Mucosa of descending colon (tissue), 3 donors: ENCODE results near the gene SHB. TPM values are rescaled to one million over a fixed set of nuclear protein-coding genes. Genes with fewer than 3 reads are reported as not detected.
"Not testable (repeated sequence)": the region's sequence is repeated elsewhere in the genome, so short reads cannot be mapped to it uniquely, and the experiment has no call there.

Experiments used
- ATAC-seq: fragments of 200-7000 bp; cut with Tn5 transposase; one replicate; pipeline ENCODE4 v1.9.1; 2020; ENCODE audit warnings: mild to moderate bottlenecking, moderate library complexity
- DNase-seq, 3 donors: peaks; one replicate each; pipeline ENCODE4 v3.0.0-alpha.2; 2020
- H3K36me3 ChIP-seq: fragments of 200-600 bp; one replicate; pipeline ENCODE4 v1.8.0; 2021; ENCODE audit warnings: low read depth, mild to moderate bottlenecking
- H3K4me1 ChIP-seq: fragments of 200-600 bp; one replicate; pipeline ENCODE4 v1.8.0; 2021; ENCODE audit warnings: low read depth, mild to moderate bottlenecking
- H3K4me3 ChIP-seq: fragments of 200-600 bp; one replicate; pipeline ENCODE4 v1.8.0; 2021; ENCODE audit warnings: mild to moderate bottlenecking
- H3K9me3 ChIP-seq: fragments of 200-600 bp; one replicate; pipeline ENCODE4 v1.8.0; 2021; ENCODE audit warnings: mild to moderate bottlenecking
- CTCF ChIP-seq: fragments of 200-600 bp; IDR thresholded peaks from one replicate; pipeline ENCODE4 v1.8.0; 2022; ENCODE audit warnings: antibody characterized with exemption, mild to moderate bottlenecking
- intact Hi-C, 2 donors: fragments of 100-400 bp; cut with DNase I in 1 of 2; cut with micrococcal nuclease in 1 of 2; formaldehyde crosslinking; loops; one replicate each; pipeline versions ENCODE4 v1.11.0 to v1.11.1; 2022; cut with DNase I, micrococcal nuclease
- total RNA-seq, 3 donors: library from RNA; stranded (reverse); fragmentation: NEBNext Ultra II Directional in 2 of 3; extraction: Animal tissue kit (Norgen Biotek cat#: 25700) in 2 of 3; gene quantifications; one replicate each; pipeline versions ENCODE4 v1.2.1 to v1.2.4, GENCODE V29; 2021 to 2023
- donor health status: DM: no; HTN: no; CAD: no; lungs with moderate emphysema.
- donor health status: DM: no; HTN: no; CAD: no.
- donor health status: DM: no; HTN: yes; CAD: no.

SHB gene
- total RNA-seq, 3 donors from 2014 or later: 20.3 to 23.9 (median 20.6) TPM

DNA sequence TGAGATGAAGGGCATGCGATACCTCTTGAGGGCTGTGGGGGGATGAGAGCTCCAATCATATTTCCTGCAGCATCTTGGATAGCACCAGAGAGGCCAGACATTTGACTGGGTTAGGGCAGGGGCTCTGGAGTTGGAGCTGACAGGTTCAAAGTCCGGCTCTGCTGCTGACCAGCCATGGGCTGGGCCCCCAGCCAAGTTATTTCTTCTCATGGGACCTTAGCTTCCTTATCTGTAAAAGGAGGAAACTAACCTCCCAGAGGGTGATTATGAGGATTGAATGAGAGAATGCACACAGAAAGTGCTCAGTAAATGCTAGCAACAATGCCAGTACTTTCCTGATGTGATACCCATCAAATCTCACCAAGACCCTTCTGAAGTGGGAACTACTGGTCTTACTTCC is 99.9 kb downstream of the SHB start:
- intact Hi-C loops: loop anchor here in 1 of 2 donors (5.0 kb wide), 1 partner anchor 98 kb away; the partner anchor contains the start of gene SHB

DNA sequence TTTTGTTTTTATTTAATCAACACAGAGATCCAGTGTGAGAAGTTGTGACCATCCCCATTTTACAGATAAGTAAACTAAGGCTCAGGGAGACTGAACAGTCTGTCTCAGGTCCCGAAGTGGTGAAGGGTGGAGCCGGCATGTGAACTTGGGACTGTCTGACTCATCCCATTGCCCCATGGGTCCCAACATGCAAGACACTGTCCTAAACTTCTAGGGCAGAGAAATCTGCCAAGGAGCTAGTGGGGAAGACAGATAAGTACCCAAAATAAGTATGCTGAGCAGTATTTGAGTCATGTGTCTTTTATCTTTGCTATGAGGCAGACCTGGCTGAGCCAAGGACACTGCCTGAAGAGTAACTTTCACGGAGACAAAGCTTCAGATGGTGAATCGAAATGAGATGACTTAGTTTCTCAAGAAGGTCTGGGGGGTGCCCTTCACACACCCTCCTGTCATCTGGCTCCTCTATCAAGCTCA is 100.8 kb downstream of the SHB start:
- Histone ChIP-seq H3K36me3 (no peaks in the 10 kb centered on the region), H3K4me1 (peaks cover 55% of the 10 kb centered on the region), H3K4me3 (no peak overlapping the region), H3K9me3 (no peaks in the 10 kb centered on the region)
- intact Hi-C loops: loop anchor here in 1 of 2 donors (5.0 kb wide), 1 partner anchor 99 kb away; the partner anchor contains the start of gene SHB
- TF ChIP-seq CTCF: no peak
- DNase-seq: peak in 2 of 3 donors; percentile 47 to 49
- ATAC-seq: peak; percentile 27

More for the DNA sequence above, 99.9 kb downstream of the SHB start:
- TF ChIP-seq CTCF: no peak
- H3K4me1 ChIP-seq: peaks cover 50% of the 10 kb centered on the region
- H3K36me3 ChIP-seq: no peaks in the 10 kb centered on the region
- DNase-seq: peak; percentile 83 to 96 (median 86)
- no peak overlapping the region for H3K4me3 ChIP-seq
- peak; percentile 67 for ATAC-seq
- no peaks in the 10 kb centered on the region for H3K9me3 ChIP-seq

DNA sequence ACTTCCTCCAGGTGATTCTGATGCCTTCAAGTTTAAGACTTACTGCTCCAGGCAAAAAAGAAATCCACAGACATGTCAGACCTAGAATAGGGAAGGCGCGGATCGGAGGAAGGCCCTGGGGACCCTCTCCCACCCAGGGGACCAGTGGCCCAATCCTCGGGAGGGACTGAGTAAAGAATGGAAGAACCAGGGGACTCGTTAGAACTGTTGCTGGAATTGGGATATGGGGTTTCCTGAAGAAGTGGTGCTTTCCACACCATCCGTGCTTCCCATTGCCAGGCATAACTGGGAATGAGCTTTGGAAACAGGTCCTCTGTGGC is 101.3 kb downstream of the SHB start:
- intact Hi-C loops: loop anchor here in 1 of 2 donors (5.0 kb wide), 1 partner anchor 100 kb away; the partner anchor contains the start of gene SHB
- Histone ChIP-seq H3K4me1 (peaks cover 55% of the 10 kb centered on the region), H3K9me3 (no peaks in the 10 kb centered on the region), H3K4me3 (no peak overlapping the region), H3K36me3 (no peaks in the 10 kb centered on the region)
- ATAC-seq: no peak
- TF ChIP-seq CTCF: no peak
- peak in 1 of 3 donors; percentile 45 for DNase-seq

GRCh38 chr9:37967014-37967760 is 101.8 kb downstream of the SHB start:
- Histone ChIP-seq H3K4me3 (no peak overlapping the region), H3K4me1 (peaks cover 55% of the 10 kb centered on the region), H3K9me3 (no peaks in the 10 kb centered on the region), H3K36me3 (no peaks in the 10 kb centered on the region)
- ATAC-seq (peak; percentile 32), DNase-seq (peak in 1 of 3 donors; percentile 18)
- intact Hi-C loops: loop anchor here in 1 of 2 donors (5.0 kb wide), 1 partner anchor 100 kb away; the partner anchor contains the start of gene SHB
- TF ChIP-seq CTCF: no peak

DNA sequence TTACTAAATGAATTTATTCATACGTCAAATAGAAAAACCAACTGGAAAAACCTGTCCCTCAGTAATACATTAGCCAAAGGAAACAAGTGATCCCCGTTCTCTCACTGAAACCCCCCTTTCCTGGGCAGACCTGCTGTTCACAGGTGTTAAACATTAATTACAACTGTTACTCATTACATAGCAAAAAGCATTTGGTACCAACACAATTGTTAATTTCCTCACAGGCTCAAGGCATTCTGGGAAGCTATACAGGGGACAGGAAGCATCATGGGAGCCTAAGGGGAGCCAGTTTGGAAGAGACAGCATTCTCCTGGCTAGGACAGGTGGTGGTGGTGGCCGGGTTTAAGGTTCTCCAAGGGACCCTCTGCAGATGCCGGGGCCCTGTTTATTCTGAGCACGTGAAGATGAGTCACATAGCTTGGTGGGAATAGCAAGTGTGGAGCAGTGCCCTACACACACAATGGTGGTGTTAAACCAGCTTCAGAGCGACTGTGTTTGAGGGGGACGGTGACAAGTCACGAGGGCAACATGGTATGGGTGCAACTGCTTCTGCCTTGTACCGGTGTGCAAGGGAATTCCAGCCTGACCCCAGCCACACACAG is 102.5 kb downstream of the SHB start:
- peak in 2 of 3 donors; percentile 37 to 46 for DNase-seq
- intact Hi-C loops: loop anchor here in 1 of 2 donors (5.0 kb wide), 1 partner anchor 101 kb away; the partner anchor contains the start of gene SHB
- no peak overlapping the region for H3K4me3 ChIP-seq
- peaks cover 55% of the 10 kb centered on the region for H3K4me1 ChIP-seq
- no peaks in the 10 kb centered on the region for H3K36me3 ChIP-seq
- peak; percentile 30 for ATAC-seq
- TF ChIP-seq CTCF: no peak
- no peaks in the 10 kb centered on the region for H3K9me3 ChIP-seq

DNA sequence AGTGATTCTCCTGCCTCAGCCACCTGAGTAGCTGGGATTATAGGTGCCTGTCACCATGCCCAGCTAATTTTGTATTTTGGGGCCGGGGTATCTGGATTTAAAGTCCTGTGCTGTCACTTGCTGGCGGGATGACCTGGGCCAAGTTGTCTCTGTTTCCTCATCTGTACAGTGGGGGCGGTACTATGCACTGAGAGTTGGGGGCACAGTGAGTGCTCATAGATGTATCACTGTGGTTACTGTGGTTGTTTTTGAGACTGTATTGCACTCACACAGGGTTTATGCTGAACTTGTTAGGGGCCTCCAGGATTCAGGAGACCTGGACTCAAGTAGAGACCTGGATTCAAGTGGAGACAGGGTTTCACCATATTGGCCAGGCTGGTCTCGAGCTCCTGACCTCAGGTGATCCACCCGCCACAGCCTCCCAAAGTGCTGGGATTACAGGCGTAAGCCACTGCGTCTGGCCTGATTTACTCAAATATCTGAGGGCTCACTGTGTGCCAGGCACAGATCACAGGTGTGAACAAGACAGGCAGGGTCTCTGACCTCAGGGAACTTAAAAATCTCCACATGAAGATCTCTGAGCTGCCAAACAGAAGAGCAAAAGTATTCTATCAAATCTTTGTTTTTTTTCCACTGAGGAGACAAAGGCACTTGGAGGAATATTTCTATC is 103.2 kb downstream of the SHB start:
- H3K4me1 ChIP-seq: peaks cover 55% of the 10 kb centered on the region
- peak in 2 of 3 donors; percentile 16 to 30 for DNase-seq
- intact Hi-C loops: loop anchor here in 1 of 2 donors (5.0 kb wide), 1 partner anchor 101 kb away; the partner anchor contains the start of gene SHB
- not testable (repeated sequence) for ATAC-seq, H3K4me3 ChIP-seq, H3K36me3 ChIP-seq, H3K9me3 ChIP-seq
